ENCODE results near the gene MARK4.

GRCh38 chr19:45283443-45284033, 32.5 kb downstream of the MARK4 start:
- TF ChIP-seq CTCF (IDR thresholded peaks at IDR 0.05; ENCODE audit: insufficient read depth, low read length) (no peak), POLR2AphosphoS5 (IDR thresholded peaks at IDR 0.05; ENCODE audit: low read depth) (no peak), GABPA (IDR thresholded peaks at IDR 0.05; ENCODE audit: low read depth) (no peak)

Measured in HL-60 (cell line).